Liver (tissue), 9 donors: ENCODE measurements around the gene FBXL15. TPM values are rescaled to one million over a fixed set of nuclear protein-coding genes. Genes with fewer than 3 reads are reported as not detected.
A peak's percentile ranks its signal among the peaks of the same experiment; 100 is the strongest.

Experiments
- DNase-seq: peaks from one replicate; pipeline ENCODE4 v3.0.0-alpha.2; 2017; ENCODE audit warnings: low spot score
- H3K27ac ChIP-seq, 2 donors: one replicate each; pipeline ENCODE4 v1.7.0; 2013; ENCODE audit warnings: inconsistent platforms in 2 of 2, low read length in 2 of 2, control low read depth in 1 of 2, low read depth in 1 of 2, mild to moderate bottlenecking in 1 of 2
- H3K27me3 ChIP-seq, 4 donors: one replicate each; pipeline versions ENCODE4 v1.6.1 to v1.7.0; 2013; ENCODE audit warnings: low read length in 3 of 4, inconsistent platforms in 1 of 4, mild to moderate bottlenecking in 1 of 4, moderate library complexity in 1 of 4; ENCODE audit not compliant: control insufficient read depth in 4 of 4, insufficient read depth in 4 of 4
- H3K36me3 ChIP-seq, 4 donors: one replicate each; pipeline versions ENCODE4 v1.6.1 to v1.7.0; 2013; ENCODE audit warnings: low read length in 3 of 4, mild to moderate bottlenecking in 3 of 4, low read depth in 1 of 4, moderate library complexity in 1 of 4; ENCODE audit not compliant: control insufficient read depth in 4 of 4, insufficient read depth in 3 of 4
- H3K4me1 ChIP-seq, 4 donors: one replicate each; pipeline versions ENCODE4 v1.6.1 to v1.7.0; 2013; ENCODE audit warnings: low read length in 3 of 4, mild to moderate bottlenecking in 3 of 4, moderate library complexity in 1 of 4; ENCODE audit not compliant: control insufficient read depth in 4 of 4, insufficient read depth in 4 of 4
- H3K4me3 ChIP-seq, 3 donors: one replicate each; pipeline versions ENCODE4 v1.6.1 to v1.7.0; 2013; ENCODE audit warnings: low read length in 3 of 3, control low read depth in 1 of 3, low read depth in 1 of 3, mild to moderate bottlenecking in 1 of 3
- H3K9ac ChIP-seq, 2 donors: one replicate each; pipeline ENCODE4 v1.7.0; 2013; ENCODE audit warnings: low read length in 2 of 2, mild to moderate bottlenecking in 2 of 2, moderate library complexity in 2 of 2, control low read depth in 1 of 2, low read depth in 1 of 2
- H3K9me3 ChIP-seq, 4 donors: one replicate each; pipeline versions ENCODE4 v1.6.1 to v1.7.0; 2013; ENCODE audit warnings: low read length in 3 of 4; ENCODE audit not compliant: control insufficient read depth in 4 of 4
- ATF3 ChIP-seq: IDR thresholded peaks from 2 replicates; pipeline ENCODE4 v1.6.1; 2016; ENCODE audit warnings: antibody characterized with exemption
- CTCF ChIP-seq: fragments of 150-350 bp; IDR thresholded peaks from 2 replicates; pipeline ENCODE4 v1.5.1; 2017; ENCODE audit warnings: improper control_type of control experiment, low read depth, low read length; ENCODE audit not compliant: missing input control
- EGR1 ChIP-seq, 2 donors: IDR thresholded peaks; 2 replicates each; pipeline ENCODE4 v1.6.1; 2016 to 2018; ENCODE audit warnings: antibody characterized with exemption in 2 of 2, low read depth in 2 of 2
- FOXA1 ChIP-seq: IDR thresholded peaks from 2 replicates; pipeline ENCODE4 v1.6.1; 2016; ENCODE audit warnings: antibody characterized with exemption
- FOXA2 ChIP-seq: IDR thresholded peaks from 2 replicates; pipeline ENCODE4 v1.6.1; 2016; ENCODE audit warnings: antibody characterized with exemption
- GABPA ChIP-seq, 2 donors: IDR thresholded peaks in 1 of 2; conservative IDR thresholded peaks in 1 of 2; 2 replicates each; pipeline ENCODE4 v1.6.1; 2016; ENCODE audit warnings: antibody characterized with exemption in 2 of 2, mild to moderate bottlenecking in 1 of 2, moderate library complexity in 1 of 2
- HNF4A ChIP-seq, 2 donors: conservative IDR thresholded peaks; 2 replicates each; pipeline ENCODE4 v1.6.1; 2016; ENCODE audit warnings: antibody characterized with exemption in 2 of 2, mild to moderate bottlenecking in 2 of 2
- HNF4G ChIP-seq: IDR thresholded peaks from 2 replicates; pipeline ENCODE4 v1.6.1; 2016; ENCODE audit warnings: antibody characterized with exemption
- JUND ChIP-seq, 2 donors: IDR thresholded peaks; 2 replicates each; pipeline ENCODE4 v1.6.1; 2016; ENCODE audit warnings: antibody characterized with exemption in 2 of 2
- MAX ChIP-seq: IDR thresholded peaks from 2 replicates; pipeline ENCODE4 v1.6.1; 2016; ENCODE audit warnings: antibody characterized with exemption
- NR2F2 ChIP-seq: IDR thresholded peaks from 2 replicates; pipeline ENCODE4 v1.6.1; 2016; ENCODE audit warnings: antibody characterized with exemption
- RAD21 ChIP-seq, 2 donors: IDR thresholded peaks; 2 replicates each; pipeline ENCODE4 v1.6.1; 2016; ENCODE audit warnings: antibody characterized with exemption in 2 of 2, mild to moderate bottlenecking in 2 of 2
- REST ChIP-seq: IDR thresholded peaks from 2 replicates; pipeline ENCODE4 v1.6.1; 2016; ENCODE audit warnings: antibody characterized with exemption, mild to moderate bottlenecking
- RXRA ChIP-seq, 2 donors: IDR thresholded peaks; 2 replicates each; pipeline ENCODE4 v1.6.1; 2017 to 2018; ENCODE audit warnings: antibody characterized with exemption in 2 of 2, mild to moderate bottlenecking in 1 of 2
- SP1 ChIP-seq: IDR thresholded peaks from 2 replicates; pipeline ENCODE4 v1.6.1; 2018; ENCODE audit warnings: antibody characterized with exemption, mild to moderate bottlenecking
- TAF1 ChIP-seq: conservative IDR thresholded peaks from 2 replicates; pipeline ENCODE4 v1.6.1; 2016; ENCODE audit warnings: antibody characterized with exemption, mild to moderate bottlenecking
- YY1 ChIP-seq: IDR thresholded peaks from 2 replicates; pipeline ENCODE4 v1.6.1; 2016; ENCODE audit warnings: antibody characterized with exemption, mild to moderate bottlenecking
- WGBS: extraction: QIAGEN DNeasy Blood & Tissue Kit; methylation state at CpG from one replicate; pipeline ENCODE4 v1.1.7; 2013; 5-methylcytosine and 5-hydroxymethylcytosine counted together
- polyA plus RNA-seq, 2 donors: library from polyadenylated mRNA; stranded (reverse) in 1 of 2; unstranded in 1 of 2; fragments of 200-250 nt in 1 of 2; fragments of >200 nt in 1 of 2; fragmentation: Nextera tagmentation in 1 of 2; extraction: Ambion mirVana in 1 of 2; gene quantifications; one replicate each; pipeline versions ENCODE4 v1.2.1 to v1.2.3, GENCODE V29; 2013 to 2015
- total RNA-seq, 2 donors: library from RNA; depleted of rRNA; stranded (reverse); fragments of >200 nt; gene quantifications; one replicate each; pipeline ENCODE4 v1.2.3, GENCODE V29; 2014
- TF ChIP-seq, protein P1 (sequence below): IDR thresholded peaks from 2 replicates; pipeline ENCODE4 v1.6.1; 2016; ENCODE audit warnings: antibody characterized with exemption
- donor health status: healthy.
- donor health status: healthy.
- donor health status: healthy.
- donor health status: healthy.
- donor health status: healthy.

FBXL15 gene
- total and polyA plus RNA-seq, 4 donors, result 4.4 to 14.4 (median 10.0) TPM

- Histone ChIP-seq H3K4me3 (peak overlapping the region; percentile 32 to 84 (median 42)), H3K4me1 (peaks cover 9 to 25% (median 12%) of the 10 kb centered on the region in 4 donors), H3K9me3 (no peaks in the 10 kb centered on the region), H3K36me3 (peaks cover 0 to 8% (median 1%) of the 10 kb centered on the region in 4 donors), H3K9ac (peak overlapping the region in 1 of 2 donors; percentile 43), H3K27ac (peak overlapping the region; percentile 96 to 99), H3K27me3 (no peaks in the 10 kb centered on the region)
- 33% methylated on average over 30 of the region's 30 CpGs for WGBS
- TF ChIP-seq CTCF, result peak; percentile 94
- no peak for TF ChIP-seq JUND (IDR thresholded peaks at IDR 0.05)
- no peak for TF ChIP-seq YY1
- no peak for DNase-seq
Observed at GRCh38 chr10:102393411-102394078, 27.1 kb upstream of the FBXL15 start.

GRCh38 chr10:102394079-102394800 lies 26.4 kb upstream of the FBXL15 start:
- under 1% methylated on average over 71 of the region's 71 CpGs for WGBS
- Histone ChIP-seq H3K4me3 (peak overlapping the region; percentile 84 to 92 (median 87)), H3K27me3 (no peaks in the 10 kb centered on the region), H3K36me3 (peaks cover 0 to 8% (median 1%) of the 10 kb centered on the region in 4 donors), H3K27ac (peak overlapping the region; percentile 96 to 99), H3K9me3 (no peaks in the 10 kb centered on the region), H3K9ac (peak overlapping the region; percentile 57 to 82), H3K4me1 (peaks cover 11 to 30% (median 15%) of the 10 kb centered on the region in 4 donors)
- no peak for TF ChIP-seq FOXA1
- TF ChIP-seq HNF4A (conservative IDR thresholded peaks at IDR 0.05), result peak; percentile 5 to 12
- TF ChIP-seq SP1, result peak; percentile 66
- TF ChIP-seq MAX, result peak; percentile 71
- TF ChIP-seq REST, result peak; percentile 53
- TF ChIP-seq JUND (IDR thresholded peaks at IDR 0.05), result peak; percentile 23 to 54
- peak; percentile 84 to 86 for TF ChIP-seq RAD21 (IDR thresholded peaks at IDR 0.05)
- peak in 1 of 2 donors; percentile 29 for TF ChIP-seq RXRA (IDR thresholded peaks at IDR 0.05)
- no peak for TF ChIP-seq ATF3
- TF ChIP-seq NR2F2, result peak; percentile 52
- peak; percentile 83 for TF ChIP-seq TAF1
- TF ChIP-seq EGR1 (IDR thresholded peaks at IDR 0.05; ENCODE audit: low read depth in 2 of 2), result peak; percentile 66 to 78
- TF ChIP-seq, protein P1, sequence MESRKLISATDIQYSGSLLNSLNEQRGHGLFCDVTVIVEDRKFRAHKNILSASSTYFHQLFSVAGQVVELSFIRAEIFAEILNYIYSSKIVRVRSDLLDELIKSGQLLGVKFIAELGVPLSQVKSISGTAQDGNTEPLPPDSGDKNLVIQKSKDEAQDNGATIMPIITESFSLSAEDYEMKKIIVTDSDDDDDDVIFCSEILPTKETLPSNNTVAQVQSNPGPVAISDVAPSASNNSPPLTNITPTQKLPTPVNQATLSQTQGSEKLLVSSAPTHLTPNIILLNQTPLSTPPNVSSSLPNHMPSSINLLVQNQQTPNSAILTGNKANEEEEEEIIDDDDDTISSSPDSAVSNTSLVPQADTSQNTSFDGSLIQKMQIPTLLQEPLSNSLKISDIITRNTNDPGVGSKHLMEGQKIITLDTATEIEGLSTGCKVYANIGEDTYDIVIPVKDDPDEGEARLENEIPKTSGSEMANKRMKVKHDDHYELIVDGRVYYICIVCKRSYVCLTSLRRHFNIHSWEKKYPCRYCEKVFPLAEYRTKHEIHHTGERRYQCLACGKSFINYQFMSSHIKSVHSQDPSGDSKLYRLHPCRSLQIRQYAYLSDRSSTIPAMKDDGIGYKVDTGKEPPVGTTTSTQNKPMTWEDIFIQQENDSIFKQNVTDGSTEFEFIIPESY, result no peak
- peak in 1 of 2 donors; percentile 67 for TF ChIP-seq GABPA (IDR thresholded peaks at IDR 0.05 in 1 of 2, conservative IDR thresholded peaks at IDR 0.05 in 1 of 2)
- peak; percentile 80 for TF ChIP-seq YY1
- no peak for TF ChIP-seq CTCF
- TF ChIP-seq HNF4G, result no peak
- TF ChIP-seq FOXA2, result no peak
- peak; percentile 90 for DNase-seq
